KOPT-K1 (cell line): ENCODE measurements around the gene KRT222.

Source experiments
- H3K27ac ChIP-seq: fragments of 200-600 bp; sonication (generic); 2 replicates; pipeline ENCODE4 v1.5.1; 2016; ENCODE audit warnings: antibody characterized with exemption, mild to moderate bottlenecking, low read depth, low read length; ENCODE audit not compliant: poor library complexity, severe bottlenecking
- H3K36me3 ChIP-seq: fragments of 200-600 bp; sonication (generic); 2 replicates; pipeline ENCODE4 v1.5.1; 2017; ENCODE audit warnings: antibody characterized with exemption, mild to moderate bottlenecking, low read length, moderate library complexity; ENCODE audit not compliant: insufficient read depth
- H3K9me3 ChIP-seq: fragments of 200-600 bp; sonication (generic); 2 replicates; pipeline ENCODE4 v1.5.1; 2017; ENCODE audit warnings: antibody characterized with exemption, low read length, mild to moderate bottlenecking; ENCODE audit not compliant: insufficient read depth, poor library complexity, severe bottlenecking

The KRT222 gene

GRCh38 chr17:40613467-40614154 is 51.4 kb downstream of the KRT222 start:
- H3K36me3 ChIP-seq, result no peaks in the 10 kb centered on the region
- no peak overlapping the region for H3K27ac ChIP-seq
- H3K9me3 ChIP-seq, result no peaks in the 10 kb centered on the region

- H3K27ac ChIP-seq, result no peak overlapping the region
- no peaks in the 10 kb centered on the region for H3K36me3 ChIP-seq
- no peaks in the 10 kb centered on the region for H3K9me3 ChIP-seq
Observed at GRCh38 chr17:40612599-40613244, 52.3 kb downstream of the KRT222 start.

- Histone ChIP-seq H3K9me3 (no peaks in the 10 kb centered on the region), H3K27ac (no peak overlapping the region), H3K36me3 (no peaks in the 10 kb centered on the region)
Observed at GRCh38 chr17:40611840-40612474, 53.0 kb downstream of the KRT222 start.

- H3K36me3 ChIP-seq, result no peaks in the 10 kb centered on the region
- no peak overlapping the region for H3K27ac ChIP-seq
- H3K9me3 ChIP-seq, result no peaks in the 10 kb centered on the region
Observed at GRCh38 chr17:40610359-40610758, 54.6 kb downstream of the KRT222 start.

- Histone ChIP-seq H3K9me3 (no peaks in the 10 kb centered on the region), H3K36me3 (no peaks in the 10 kb centered on the region), H3K27ac (no peak overlapping the region)
Observed at GRCh38 chr17:40608061-40608581, 56.9 kb downstream of the KRT222 start.

GRCh38 chr17:40607641-40608040 is 57.3 kb downstream of the KRT222 start:
- Histone ChIP-seq H3K27ac (no peak overlapping the region), H3K9me3 (no peaks in the 10 kb centered on the region), H3K36me3 (no peaks in the 10 kb centered on the region)

- no peaks in the 10 kb centered on the region for H3K36me3 ChIP-seq
- no peak overlapping the region for H3K27ac ChIP-seq
- no peaks in the 10 kb centered on the region for H3K9me3 ChIP-seq
Observed at GRCh38 chr17:40606548-40607353, 58.2 kb downstream of the KRT222 start.

- Histone ChIP-seq H3K27ac (no peak overlapping the region), H3K9me3 (no peaks in the 10 kb centered on the region), H3K36me3 (no peaks in the 10 kb centered on the region)
Observed at GRCh38 chr17:40605306-40605705, 59.7 kb downstream of the KRT222 start.
